Erythroblast (primary cell): ENCODE data around the gene SEMA4B.
A peak's percentile ranks its signal among the peaks of the same experiment; 100 is the strongest.

ENCODE experiments used
- DNase-seq, 2 experiments: peaks; one replicate each; lab custom pipeline; 2025; lab: John Stamatoyannopoulos, UW
- GATA1 ChIP-seq: IDR thresholded peaks from 2 replicates; pipeline ENCODE4 v1.6.1; 2011; ENCODE audit warnings: low read depth, mild to moderate bottlenecking, control low read depth, low read length, moderate library complexity
- POLR2A ChIP-seq: IDR thresholded peaks from 2 replicates; pipeline ENCODE4 v1.6.1; 2011; ENCODE audit warnings: mild to moderate bottlenecking, low read length

Gene SEMA4B

GRCh38 chr15:90189781-90190467 is 11.2 kb upstream of the SEMA4B start:
- TF ChIP-seq POLR2A (no peak), GATA1 (no peak)
- peak; percentile 88 to 91 for DNase-seq

DNA sequence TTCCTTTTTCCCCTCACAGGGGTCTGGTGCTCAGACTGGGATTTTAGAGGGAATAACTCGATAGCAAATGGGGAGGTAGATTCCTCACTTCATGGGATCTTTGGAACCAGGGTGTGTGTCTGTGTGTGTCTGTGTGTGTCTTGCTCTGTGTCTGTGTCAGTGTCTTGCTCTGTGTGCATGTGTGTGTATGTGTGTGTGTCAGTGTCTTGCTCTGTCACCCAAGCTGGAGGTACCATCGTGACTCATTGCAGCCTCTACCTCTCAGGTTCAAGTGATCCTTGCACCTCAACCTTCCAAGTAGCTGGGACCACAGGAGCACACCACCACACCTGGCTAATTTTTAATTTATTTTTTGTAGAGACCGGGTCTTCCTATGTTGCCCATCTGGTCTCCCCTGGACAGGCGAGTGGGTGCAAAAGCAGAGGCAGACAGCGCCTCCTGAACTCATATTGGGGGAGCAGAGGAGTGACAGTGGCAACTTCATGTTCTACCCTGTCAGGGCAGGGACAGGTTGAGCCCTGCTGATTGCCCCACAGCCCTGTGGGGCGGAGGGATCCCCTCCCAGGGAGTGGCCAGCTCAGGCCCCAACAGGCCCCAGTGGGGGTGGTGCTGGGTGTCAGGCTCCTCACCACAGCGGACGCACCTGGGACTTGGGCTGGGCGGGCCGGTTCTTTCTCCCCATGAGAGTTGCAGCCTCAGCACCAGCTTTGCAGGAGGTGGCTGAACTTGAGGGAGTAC is 10.4 kb upstream of the SEMA4B start:
- peak; percentile 80 to 84 for DNase-seq
- TF ChIP-seq POLR2A (no peak), GATA1 (no peak)

GRCh38 chr15:90191344-90191687 is 9.8 kb upstream of the SEMA4B start:
- TF ChIP-seq GATA1 (no peak), POLR2A (peak; percentile 27)
- no peak for DNase-seq

DNA sequence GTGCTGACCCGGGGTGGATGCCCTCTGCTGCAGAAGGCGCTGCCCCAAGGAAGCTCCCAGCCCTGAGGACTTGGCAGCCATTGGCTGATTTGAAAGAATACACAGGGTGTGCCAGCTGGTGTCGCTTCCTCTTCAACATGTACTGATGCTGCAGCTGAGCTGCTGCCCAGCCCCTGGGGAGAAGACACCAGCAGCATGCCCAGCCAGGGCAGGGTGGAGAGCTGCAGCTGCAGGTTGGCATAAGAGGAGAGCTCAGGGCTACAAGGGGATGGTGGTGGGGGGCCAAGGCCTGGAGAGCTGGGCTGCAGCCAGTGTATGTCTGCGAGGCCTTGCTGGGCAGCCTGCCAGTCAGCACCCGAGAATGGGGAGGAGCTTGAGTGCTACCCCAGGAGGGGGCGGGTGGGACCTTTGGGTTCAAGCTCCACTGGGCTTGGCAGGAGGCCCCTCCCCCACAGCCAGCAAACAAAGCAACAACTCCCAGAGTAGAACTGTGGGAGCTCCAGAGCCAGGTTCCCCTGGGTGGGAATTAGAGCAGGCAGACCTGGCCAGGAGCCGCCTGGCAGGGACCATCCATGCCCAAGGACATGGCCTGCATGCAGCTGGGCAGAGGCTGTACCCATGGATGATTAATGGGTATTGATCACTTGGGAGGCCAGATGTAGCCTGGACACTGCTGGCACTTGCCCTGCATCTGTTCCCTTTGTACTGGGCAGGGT is 9.2 kb upstream of the SEMA4B start:
- peak; percentile 87 to 89 for DNase-seq
- no peak for TF ChIP-seq GATA1
- peak; percentile 48 for TF ChIP-seq POLR2A

DNA sequence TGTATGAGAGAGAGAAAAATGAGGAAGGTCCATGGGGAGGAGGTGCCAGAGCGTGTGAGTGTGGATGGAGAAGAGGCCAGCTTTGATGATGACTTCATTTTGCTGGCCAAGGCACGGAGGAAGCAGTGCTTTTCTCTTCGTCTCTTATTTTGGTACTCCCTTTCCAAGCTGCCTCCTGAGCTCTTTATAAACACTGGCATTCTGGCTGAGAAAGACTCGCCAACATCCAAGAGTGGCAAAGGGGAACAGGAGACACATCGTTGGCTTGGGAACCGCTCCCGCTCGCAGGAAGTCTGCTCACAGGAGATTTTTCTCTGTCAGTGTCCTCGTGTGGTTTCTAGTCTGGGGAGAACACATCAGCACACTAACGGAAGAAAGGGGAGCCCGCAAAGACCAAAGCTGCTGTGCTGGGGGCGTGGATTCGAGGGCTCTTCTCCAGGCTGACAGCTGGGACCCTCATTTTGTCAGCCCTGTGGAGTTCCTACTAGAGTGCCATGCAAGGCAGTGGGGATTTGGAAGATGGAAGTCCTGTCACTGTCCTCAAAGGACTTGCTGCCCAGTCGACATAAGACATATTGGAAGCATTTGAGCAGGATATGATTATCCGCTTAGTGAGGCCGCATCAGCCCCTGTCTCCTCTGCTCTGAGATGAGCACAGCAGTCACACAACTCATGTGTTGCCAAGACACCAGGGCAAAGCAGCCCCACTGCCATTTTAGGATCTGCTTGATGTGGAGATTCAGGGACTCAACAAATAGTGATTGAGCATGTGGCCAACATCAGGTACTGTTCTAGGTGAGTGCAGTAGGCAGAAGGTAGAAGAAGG is 8.0 kb upstream of the SEMA4B start:
- TF ChIP-seq POLR2A (no peak), GATA1 (no peak)
- DNase-seq: no peak

DNA sequence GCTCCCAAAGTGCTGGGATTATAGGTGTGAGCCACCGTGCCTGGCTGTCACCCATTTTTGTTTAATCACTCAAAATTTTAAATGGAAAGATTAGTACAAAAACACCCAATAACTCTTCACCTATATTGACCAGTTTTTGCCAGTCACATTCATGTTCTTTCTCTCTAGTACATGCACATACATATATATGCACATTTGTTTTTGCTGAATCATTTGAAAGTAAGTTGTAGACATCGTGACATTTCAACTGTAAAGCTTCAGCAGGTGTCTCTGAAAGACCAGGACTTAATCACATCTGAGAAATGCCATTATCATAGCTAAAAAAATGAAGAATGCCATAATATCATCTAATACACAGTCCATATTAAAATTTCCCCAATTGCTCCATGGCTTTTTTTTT is 6.5 kb upstream of the SEMA4B start:
- DNase-seq: no peak
- no peak for TF ChIP-seq POLR2A
- no peak for TF ChIP-seq GATA1

- TF ChIP-seq GATA1: no peak
- no peak for TF ChIP-seq POLR2A
- peak in 1 of 2 experiments; percentile 38 for DNase-seq
These were observed 498 bp upstream of the SEMA4B start for GRCh38 chr15:90200534-90201129.

DNA sequence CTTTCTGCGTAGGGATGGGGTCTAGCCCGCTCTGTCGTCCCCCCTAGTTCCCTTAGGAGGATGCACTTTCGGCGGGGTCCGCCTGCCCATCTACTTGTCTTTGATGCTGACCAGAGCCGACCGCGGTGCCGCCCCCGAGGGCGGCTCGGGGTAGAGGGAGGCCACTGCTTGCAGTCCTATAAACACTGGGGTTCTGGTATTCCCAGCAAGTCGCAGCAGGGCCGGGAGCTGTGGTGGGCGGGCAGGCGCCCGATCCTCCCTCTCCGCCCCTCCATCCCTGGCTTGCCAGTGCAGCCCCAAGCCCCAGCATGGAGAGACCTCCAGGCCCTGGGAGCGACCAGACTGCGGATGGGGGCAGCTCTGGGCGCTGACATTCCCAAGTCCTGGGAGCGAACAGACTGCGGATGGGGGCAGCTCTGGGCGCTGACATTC is 830 bp downstream of the SEMA4B start:
- DNase-seq: no peak
- no peak for TF ChIP-seq GATA1
- TF ChIP-seq POLR2A: no peak

DNA sequence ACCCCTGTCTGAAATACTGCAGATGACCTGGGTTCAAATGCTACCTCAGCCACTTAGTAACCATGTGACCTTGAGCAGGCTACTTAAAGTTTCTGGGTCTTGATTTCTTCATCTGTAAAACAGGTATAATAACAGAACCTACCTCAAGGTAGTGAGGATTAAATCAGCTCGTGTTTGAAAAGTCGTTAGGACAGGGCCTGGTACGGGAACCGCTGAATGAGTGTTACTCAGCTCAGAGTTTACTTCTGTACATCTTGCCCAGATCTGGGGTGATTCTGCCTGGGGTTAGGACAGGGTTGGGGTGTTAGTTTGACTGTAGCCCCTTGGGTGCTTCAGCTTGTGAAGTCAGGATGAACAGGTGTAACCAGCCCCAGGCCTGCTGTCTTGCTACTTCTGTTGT is 1.8 kb downstream of the SEMA4B start:
- no peak for TF ChIP-seq GATA1
- TF ChIP-seq POLR2A: no peak
- no peak for DNase-seq

- TF ChIP-seq POLR2A (no peak), GATA1 (no peak)
- no peak for DNase-seq
These were observed 2.3 kb downstream of the SEMA4B start for GRCh38 chr15:90203473-90203872.

DNA sequence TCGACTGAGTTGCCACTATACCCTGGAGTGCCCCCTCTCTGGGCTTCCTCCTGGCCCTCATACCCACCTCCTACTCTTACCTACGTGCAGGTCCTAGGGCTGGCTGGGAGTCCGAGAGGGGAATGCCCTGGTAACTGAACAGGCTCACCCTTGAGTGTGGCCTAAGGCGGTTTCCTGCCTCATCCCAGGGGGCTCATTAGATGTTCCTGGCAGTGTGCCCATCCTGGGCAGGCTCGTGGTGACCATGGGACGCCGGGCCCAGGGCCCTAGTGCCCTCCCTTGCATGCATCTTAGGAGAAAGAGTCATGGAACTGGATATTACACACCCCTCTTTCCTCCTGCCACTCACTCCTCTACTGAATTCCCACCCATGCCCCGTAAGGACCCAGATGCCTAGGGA is 2.8 kb downstream of the SEMA4B start:
- TF ChIP-seq POLR2A (no peak), GATA1 (no peak)
- no peak for DNase-seq

- no peak for DNase-seq
- TF ChIP-seq GATA1 (no peak), POLR2A (no peak)
These were observed 4.1 kb downstream of the SEMA4B start for GRCh38 chr15:90205050-90205848.

DNA sequence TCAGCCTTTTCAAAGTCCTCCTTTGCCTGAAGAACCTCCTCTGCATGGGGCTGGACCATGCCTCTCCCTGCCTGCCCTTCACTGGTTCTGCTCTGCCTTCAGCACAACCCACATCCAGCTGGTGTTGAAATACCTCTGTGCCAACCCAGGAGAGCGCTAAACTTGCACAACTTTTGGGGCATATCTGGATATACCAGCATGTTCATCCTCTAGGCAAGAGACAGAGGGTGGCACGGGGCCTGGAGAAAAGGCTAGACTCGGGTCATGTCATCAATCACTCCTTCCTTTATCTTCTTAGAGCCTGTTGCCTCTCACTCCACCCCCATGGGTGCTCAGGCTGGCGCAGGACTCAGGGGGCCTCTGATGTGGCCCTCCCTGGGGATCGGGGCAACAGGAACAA is 4.8 kb downstream of the SEMA4B start:
- TF ChIP-seq GATA1: no peak
- no peak for TF ChIP-seq POLR2A
- DNase-seq: no peak
